HepG2 (cell line): ENCODE data around the gene SULT1E1. TPM values are rescaled to one million over a fixed set of nuclear protein-coding genes. Genes with fewer than 3 reads are reported as not detected.
A peak's percentile ranks its signal among the peaks of the same experiment; 100 is the strongest.

Experiments used
- ATAC-seq: fragments of 200-7000 bp; cut with Tn5 transposase; 3 replicates; pipeline ENCODE4 v1.9.1; 2020; ENCODE audit warnings: mild to moderate bottlenecking, moderate library complexity
- BruUV-seq: library from RNA; stranded (reverse); fragments of 400-500 nt; replicated peaks from 2 replicates; lab custom pipeline; 2021; lab: Mats Ljungman, UMichigan
- CTCF ChIA-PET: fragments of 300-600 bp; formaldehyde crosslinking; extraction: SDS; loops from one replicate; lab custom pipeline; 2021; ENCODE audit warnings: low total read pairs, inconsistent platforms, low intra/inter-chr PET ratio; lab: Yijun Ruan, JAX
- POLR2A ChIA-PET: fragments of 350-600 bp; sonication (Branson Sonifier 250); formaldehyde crosslinking; loops from one replicate; lab custom pipeline; 2020; ENCODE audit warnings: antibody characterized with exemption, inconsistent platforms; lab: Yijun Ruan, JAX
- DNase-seq: peaks from one replicate; pipeline ENCODE4 v3.0.0-alpha.2; 2015; ENCODE audit warnings: low spot score
- FAIRE-seq: peaks from 3 replicates; lab custom pipeline; 2011; peaks lifted over from hg19 to GRCh38; lab: Jason Lieb, UNC
- H2AFZ ChIP-seq: one replicate; pipeline ENCODE4 v1.6.1; 2011; ENCODE audit warnings: low read length, inconsistent platforms
- H3K27ac ChIP-seq: fragments of 300-600 bp; 3 replicates; pipeline ENCODE4 v1.8.0; 2011; ENCODE audit warnings: mixed run types, mild to moderate bottlenecking, mixed read lengths, low read length, inconsistent platforms; ENCODE audit not compliant: insufficient read depth; ENCODE audit errors: extremely low read length
- H3K27me3 ChIP-seq, 2 experiments: fragments of 200-600 bp in 1 of 2; 2 replicates in 1 of 2; 3 replicates in 1 of 2; pipeline versions ENCODE4 v1.6.0 to v1.8.0; 2011; ENCODE audit warnings: low read length in 2 of 2, mild to moderate bottlenecking in 2 of 2, moderate library complexity in 2 of 2, inconsistent platforms in 1 of 2; ENCODE audit not compliant: insufficient read depth in 2 of 2, control insufficient read depth in 1 of 2
- H3K36me3 ChIP-seq, 2 experiments: fragments of 200-600 bp in 1 of 2; replicated peaks in 1 of 2; 2 replicates in 1 of 2; 3 replicates in 1 of 2; pipeline versions ENCODE4 v1.5.1 to v1.8.0; 2011; ENCODE audit warnings: low read length in 2 of 2, inconsistent platforms in 1 of 2; ENCODE audit not compliant: insufficient read depth in 2 of 2, control insufficient read depth in 1 of 2
- H3K4me1 ChIP-seq: 2 replicates; pipeline ENCODE4 v1.5.1; 2012; ENCODE audit warnings: low read length, inconsistent platforms; ENCODE audit not compliant: insufficient read depth
- H3K4me2 ChIP-seq: 2 replicates; pipeline ENCODE4 v1.6.0; 2011; ENCODE audit warnings: low read depth, low read length, inconsistent platforms
- H3K4me3 ChIP-seq, 3 experiments: fragments of 200-600 bp in 1 of 3; sonication (generic), shearing (Covaris generic) in 1 of 3; replicated peaks in 1 of 3; 2 replicates each; pipeline ENCODE4 v1.5.1; 2011 to 2016; ENCODE audit warnings: low read length in 3 of 3, inconsistent platforms in 2 of 3, low read depth in 2 of 3, mild to moderate bottlenecking in 2 of 3, control low read depth in 1 of 3, mixed read lengths in 1 of 3; ENCODE audit not compliant: insufficient read depth in 1 of 3
- H3K79me2 ChIP-seq: one replicate; pipeline ENCODE4 v1.6.1; 2011; ENCODE audit warnings: low read length, inconsistent platforms; ENCODE audit not compliant: insufficient read depth
- H3K9ac ChIP-seq: 2 replicates; pipeline ENCODE4 v1.6.0; 2011; ENCODE audit warnings: mild to moderate bottlenecking, low read depth, low read length, inconsistent platforms; ENCODE audit not compliant: insufficient read depth
- H3K9me3 ChIP-seq: 2 replicates; pipeline ENCODE4 v1.5.1; 2012; ENCODE audit warnings: mild to moderate bottlenecking, low read length
- H4K20me1 ChIP-seq: 2 replicates; pipeline ENCODE4 v1.6.0; 2011; ENCODE audit warnings: inconsistent platforms, mild to moderate bottlenecking, low read length, moderate library complexity; ENCODE audit not compliant: insufficient read depth
- CENPX ChIP-seq: sonication (generic); formaldehyde crosslinking; IDR thresholded peaks from 2 replicates; pipeline ENCODE4 v1.9.0; 2021; ENCODE audit warnings: mild to moderate bottlenecking, missing genetic modification reagents, moderate library complexity
- CHCHD3 ChIP-seq: sonication (generic); formaldehyde crosslinking; IDR thresholded peaks from 2 replicates; pipeline ENCODE4 v1.8.0; 2022; ENCODE audit warnings: mild to moderate bottlenecking, missing genetic modification reagents, moderate library complexity
- HNRNPH1 ChIP-seq: fragments of 200-400 bp; formaldehyde crosslinking; optimal IDR thresholded peaks from 2 replicates; pipeline ENCODE3; 2017; ENCODE audit warnings: mild to moderate bottlenecking, low read depth, low read length
- JUND ChIP-seq: sonication (generic); formaldehyde crosslinking; IDR thresholded peaks from 2 replicates; pipeline ENCODE4 v1.8.0; 2022; ENCODE audit warnings: mild to moderate bottlenecking, missing genetic modification reagents
- KLF11 ChIP-seq: IDR thresholded peaks from 2 replicates; pipeline ENCODE4 v1.6.1; 2016; ENCODE audit warnings: missing compliant biosample characterization
- MATR3 ChIP-seq: sonication (generic); formaldehyde crosslinking; IDR thresholded peaks from 2 replicates; pipeline ENCODE4 v1.4.0; 2020; ENCODE audit warnings: missing genetic modification reagents
- MXD4 ChIP-seq: IDR thresholded peaks from 2 replicates; pipeline ENCODE4 v1.6.1; 2016; ENCODE audit warnings: mild to moderate bottlenecking, missing biosample characterization, missing genetic modification reagents
- RBFOX2 ChIP-seq: fragments of 200-400 bp; formaldehyde crosslinking; IDR thresholded peaks from 2 replicates; pipeline ENCODE4 v1.6.1; 2017; ENCODE audit warnings: low read depth, mild to moderate bottlenecking, low read length
- REL ChIP-seq: sonication (generic); formaldehyde crosslinking; conservative IDR thresholded peaks from 2 replicates; pipeline ENCODE4 v1.8.0; 2022; ENCODE audit warnings: mild to moderate bottlenecking, missing genetic modification reagents, moderate library complexity
- SALL1 ChIP-seq: sonication (generic); formaldehyde crosslinking; IDR thresholded peaks from 2 replicates; pipeline ENCODE4 v1.8.0; 2022; ENCODE audit warnings: mild to moderate bottlenecking, missing genetic modification reagents
- TBL1XR1 ChIP-seq: fragments of 150-350 bp; IDR thresholded peaks from 2 replicates; pipeline ENCODE4 v1.6.1; 2014; ENCODE audit warnings: borderline replicate concordance, low read length; ENCODE audit not compliant: partially characterized antibody
- ZNF296 ChIP-seq: sonication (generic); formaldehyde crosslinking; conservative IDR thresholded peaks from 2 replicates; pipeline ENCODE4 v1.5.0; 2020; ENCODE audit warnings: mild to moderate bottlenecking, missing genetic modification reagents
- ZNF670 ChIP-seq: sonication (generic); formaldehyde crosslinking; IDR thresholded peaks from 2 replicates; pipeline ENCODE4 v1.8.0; 2022; ENCODE audit warnings: mild to moderate bottlenecking, missing genetic modification reagents, borderline replicate concordance
- ZNF747 ChIP-seq: sonication (generic); formaldehyde crosslinking; IDR thresholded peaks from 2 replicates; pipeline ENCODE4 v1.8.1; 2023; ENCODE audit warnings: missing genetic modification reagents, mild to moderate bottlenecking, borderline replicate concordance
- ZSCAN25 ChIP-seq: sonication (generic); formaldehyde crosslinking; IDR thresholded peaks from 2 replicates; pipeline ENCODE4 v1.8.0; 2022; ENCODE audit warnings: mild to moderate bottlenecking, missing genetic modification reagents
- WGBS: methylation state at CpG from one replicate; pipeline ENCODE4 v1.1.6; 2017; ENCODE audit warnings: low lambda C conversion rate; 5-methylcytosine and 5-hydroxymethylcytosine counted together
- in situ Hi-C: cut with HindIII; loops from 2 replicates; pipeline ENCODE4 v1.10.0; 2017; ENCODE audit warnings: low pct_unique_long_range_greater_than_20kb; ENCODE audit not compliant: extremely low pct_ligation_motif_present
- intact Hi-C: fragments of 100-400 bp; cut with micrococcal nuclease; formaldehyde crosslinking; loops from one replicate; pipeline ENCODE4 v1.10.0; 2022; ENCODE audit not compliant: unreplicated experiment
- polyA plus RNA-seq, 8 experiments: library from polyadenylated mRNA; depleted of rRNA in 3 of 8; stranded (reverse) in 7 of 8; unstranded in 1 of 8; fragments of >200 nt; fragmentation: Illumina TruSeq in 4 of 8; extraction: Trizol in 4 of 8; gene quantifications; 2 replicates each; pipeline versions ENCODE4 v1.2.1 to v1.2.3, GENCODE V29; 2011 to 2016; ENCODE audit warnings: low read depth in 4 of 8, missing spikeins in 1 of 8, mixed read lengths in 1 of 8; ENCODE audit not compliant: insufficient read depth in 1 of 8
- total RNA-seq, 5 experiments: library from RNA; depleted of rRNA; stranded (reverse); fragments of >200 nt; fragmentation: Illumina TruSeq; extraction: Trizol; gene quantifications; 2 replicates each; pipeline ENCODE4 v1.2.3, GENCODE V29; 2016; ENCODE audit warnings: low read depth in 1 of 5
- TF ChIP-seq, protein P1 (sequence below): sonication (generic); IDR thresholded peaks from 2 replicates; pipeline ENCODE4 v1.6.1; 2016; ENCODE audit warnings: low read depth, borderline replicate concordance
- TF ChIP-seq, protein P2 (sequence below): sonication (generic); formaldehyde crosslinking; conservative IDR thresholded peaks from 2 replicates; pipeline ENCODE4 v1.4.0; 2020; ENCODE audit warnings: missing genetic modification reagents
- TF ChIP-seq, protein P3 (sequence below): sonication (generic); formaldehyde crosslinking; IDR thresholded peaks from 2 replicates; pipeline ENCODE4 v1.8.0; 2022; ENCODE audit warnings: mild to moderate bottlenecking, missing genetic modification reagents
- TF ChIP-seq, protein P4 (sequence below): sonication (generic); formaldehyde crosslinking; conservative IDR thresholded peaks from 2 replicates; pipeline ENCODE4 v1.8.0; 2022; ENCODE audit warnings: mild to moderate bottlenecking, moderate library complexity, missing genetic modification reagents

SULT1E1 gene
- total and polyA plus RNA-seq, 2 of the 13 experiments (the other 11 are each of a cell fraction or from before 2014, with no cell fraction given) = 1.7 to 3.9 TPM

GRCh38 chr4:69823481-69824186 lies 36.3 kb downstream of the SULT1E1 start:
- Histone ChIP-seq H4K20me1 (no peaks in the 10 kb centered on the region), H3K79me2 (no peaks in the 10 kb centered on the region), H3K4me2 (peak overlapping the region; percentile 57), H3K27ac (peak overlapping the region; percentile 80), H3K4me3 (0 out of 6 replicates have a peak overlapping the region, but pooled peaks of 1 of the 3 experiments have one; percentile 4), H3K36me3 (no peaks in the 10 kb centered on the region), H3K9ac (peak overlapping the region; percentile 54), H3K27me3 (no peaks in the 10 kb centered on the region), H3K9me3 (no peaks in the 10 kb centered on the region), H2AFZ (no peak overlapping the region), H3K4me1 (peaks cover 60% of the 10 kb centered on the region)
- peak; percentile 89 for FAIRE-seq
- intact Hi-C loops = loop anchor here (1.0 to 5.0 kb wide), 9 partner anchors 9 to 736 kb away; no protein-coding TSS in a partner anchor
- 5% methylated on average over 7 of the region's 8 CpGs for WGBS
- ChIA-PET POLR2A (interaction anchor here (0.7 to 2.5 kb wide), 13 partner anchors 9 to 359 kb away, joined by 3 to 56 read pairs (median 5); partner anchors contain the start of gene SULT1E1), CTCF (interaction anchor here (1.5 to 2.4 kb wide), 2 partner anchors 58 to 134 kb away, joined by 11 to 20 read pairs; no protein-coding TSS in a partner anchor)
- DNase-seq = peak; percentile 98
- in situ Hi-C loops = loop anchor here (5.0 kb wide), 2 partner anchors 59 to 131 kb away; no protein-coding TSS in a partner anchor
- no TSS peak for BruUV-seq
- ATAC-seq = peak; percentile 98
- TF ChIP-seq ZNF670 (peak; percentile 16; the same call in 1 of the 2 replicates), JUND (CRISPR knock-in tag) (no peak), MATR3 (CRISPR knock-in tag) (no peak), CHCHD3 (no peak), ZSCAN25 (no peak), ZNF296 (CRISPR knock-in tag) (no peak), RBFOX2 (peak; percentile 51), CENPX (CRISPR knock-in tag) (no peak), SALL1 (CRISPR knock-in tag) (peak; percentile 92), TBL1XR1 (peak; percentile 90), HNRNPH1 (no peak), REL (CRISPR knock-in tag) (no peak), MXD4 (0 out of 2 replicates have a peak, but pooled peaks have one; percentile 29), KLF11 (no peak), ZNF747 (CRISPR knock-in tag) (no peak)
- TF ChIP-seq, protein P1, sequence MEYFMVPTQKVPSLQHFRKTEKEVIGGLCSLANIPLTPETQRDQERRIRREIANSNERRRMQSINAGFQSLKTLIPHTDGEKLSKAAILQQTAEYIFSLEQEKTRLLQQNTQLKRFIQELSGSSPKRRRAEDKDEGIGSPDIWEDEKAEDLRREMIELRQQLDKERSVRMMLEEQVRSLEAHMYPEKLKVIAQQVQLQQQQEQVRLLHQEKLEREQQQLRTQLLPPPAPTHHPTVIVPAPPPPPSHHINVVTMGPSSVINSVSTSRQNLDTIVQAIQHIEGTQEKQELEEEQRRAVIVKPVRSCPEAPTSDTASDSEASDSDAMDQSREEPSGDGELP = peak; percentile 61; the same call in 1 of the 2 replicates
- TF ChIP-seq, protein P2, sequence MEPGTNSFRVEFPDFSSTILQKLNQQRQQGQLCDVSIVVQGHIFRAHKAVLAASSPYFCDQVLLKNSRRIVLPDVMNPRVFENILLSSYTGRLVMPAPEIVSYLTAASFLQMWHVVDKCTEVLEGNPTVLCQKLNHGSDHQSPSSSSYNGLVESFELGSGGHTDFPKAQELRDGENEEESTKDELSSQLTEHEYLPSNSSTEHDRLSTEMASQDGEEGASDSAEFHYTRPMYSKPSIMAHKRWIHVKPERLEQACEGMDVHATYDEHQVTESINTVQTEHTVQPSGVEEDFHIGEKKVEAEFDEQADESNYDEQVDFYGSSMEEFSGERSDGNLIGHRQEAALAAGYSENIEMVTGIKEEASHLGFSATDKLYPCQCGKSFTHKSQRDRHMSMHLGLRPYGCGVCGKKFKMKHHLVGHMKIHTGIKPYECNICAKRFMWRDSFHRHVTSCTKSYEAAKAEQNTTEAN (CRISPR knock-in tag) = peak; percentile 72; the same call in 1 of the 2 replicates
- TF ChIP-seq, protein P3, sequence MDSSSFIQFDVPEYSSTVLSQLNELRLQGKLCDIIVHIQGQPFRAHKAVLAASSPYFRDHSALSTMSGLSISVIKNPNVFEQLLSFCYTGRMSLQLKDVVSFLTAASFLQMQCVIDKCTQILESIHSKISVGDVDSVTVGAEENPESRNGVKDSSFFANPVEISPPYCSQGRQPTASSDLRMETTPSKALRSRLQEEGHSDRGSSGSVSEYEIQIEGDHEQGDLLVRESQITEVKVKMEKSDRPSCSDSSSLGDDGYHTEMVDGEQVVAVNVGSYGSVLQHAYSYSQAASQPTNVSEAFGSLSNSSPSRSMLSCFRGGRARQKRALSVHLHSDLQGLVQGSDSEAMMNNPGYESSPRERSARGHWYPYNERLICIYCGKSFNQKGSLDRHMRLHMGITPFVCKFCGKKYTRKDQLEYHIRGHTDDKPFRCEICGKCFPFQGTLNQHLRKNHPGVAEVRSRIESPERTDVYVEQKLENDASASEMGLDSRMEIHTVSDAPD = peak; percentile 57; the same call in 1 of the 2 replicates
- TF ChIP-seq, protein P4, sequence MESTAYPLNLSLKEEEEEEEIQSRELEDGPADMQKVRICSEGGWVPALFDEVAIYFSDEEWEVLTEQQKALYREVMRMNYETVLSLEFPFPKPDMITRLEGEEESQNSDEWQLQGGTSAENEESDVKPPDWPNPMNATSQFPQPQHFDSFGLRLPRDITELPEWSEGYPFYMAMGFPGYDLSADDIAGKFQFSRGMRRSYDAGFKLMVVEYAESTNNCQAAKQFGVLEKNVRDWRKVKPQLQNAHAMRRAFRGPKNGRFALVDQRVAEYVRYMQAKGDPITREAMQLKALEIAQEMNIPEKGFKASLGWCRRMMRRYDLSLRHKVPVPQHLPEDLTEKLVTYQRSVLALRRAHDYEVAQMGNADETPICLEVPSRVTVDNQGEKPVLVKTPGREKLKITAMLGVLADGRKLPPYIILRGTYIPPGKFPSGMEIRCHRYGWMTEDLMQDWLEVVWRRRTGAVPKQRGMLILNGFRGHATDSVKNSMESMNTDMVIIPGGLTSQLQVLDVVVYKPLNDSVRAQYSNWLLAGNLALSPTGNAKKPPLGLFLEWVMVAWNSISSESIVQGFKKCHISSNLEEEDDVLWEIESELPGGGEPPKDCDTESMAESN (CRISPR knock-in tag) = no peak
